AG08396 (cell line): ENCODE data around the gene MLST8.

Source experiments
- DNase-seq: peaks from one replicate; pipeline ENCODE4 v3.0.0; 2012; ENCODE audit warnings: low spot score, mixed read lengths

Gene MLST8

GRCh38 chr16:2205104-2205966 lies at the start of gene MLST8:
MLST8 (plus strand) TSS chr16:2205454; CDS start chr16:2206086, 632 bp downstream.
- DNase-seq = peak; percentile 100

DNA sequence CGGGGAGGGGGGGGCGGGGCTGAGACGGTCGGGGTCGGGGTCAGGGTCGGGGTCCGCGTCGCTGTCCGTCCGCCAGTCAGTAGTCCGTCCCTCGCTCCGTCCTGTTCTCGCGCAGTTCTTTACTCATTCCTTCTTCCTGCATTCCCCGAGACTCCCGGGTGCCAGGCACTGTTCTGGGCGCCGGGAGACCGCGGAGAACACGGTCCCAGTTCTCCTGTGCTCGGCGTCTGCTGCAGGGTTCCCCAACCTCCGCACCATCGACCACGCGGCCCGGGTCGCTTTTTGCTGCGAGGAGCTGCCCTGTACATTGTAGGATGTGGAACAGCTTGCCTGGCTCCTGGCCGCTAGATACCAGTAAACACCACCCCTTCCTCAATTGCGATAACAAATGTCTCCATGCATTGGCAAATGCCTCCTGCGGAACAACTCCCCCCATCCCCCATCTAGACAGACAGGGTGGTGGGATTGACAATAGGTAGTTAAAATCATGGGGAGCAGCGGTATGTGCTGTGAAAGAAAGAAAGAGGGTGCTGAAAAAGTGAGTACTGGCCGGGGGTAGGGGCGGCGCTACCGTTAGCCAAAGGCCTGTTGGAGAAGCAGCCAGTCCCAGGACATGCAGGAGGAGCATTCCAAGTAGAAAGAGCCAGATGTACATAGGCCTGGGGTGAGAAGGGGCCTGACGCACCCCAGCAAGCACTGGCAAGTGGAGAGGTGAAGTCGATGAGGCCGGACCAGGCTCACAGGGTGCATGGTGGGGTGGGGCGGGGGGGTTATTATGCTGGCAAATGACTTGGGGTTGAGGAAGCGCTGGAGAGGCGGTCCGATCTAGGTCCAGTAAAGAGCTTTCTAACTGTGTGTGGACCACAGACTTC lies 49.0 kb upstream of the MLST8 start:
- DNase-seq = peak; percentile 72

DNA sequence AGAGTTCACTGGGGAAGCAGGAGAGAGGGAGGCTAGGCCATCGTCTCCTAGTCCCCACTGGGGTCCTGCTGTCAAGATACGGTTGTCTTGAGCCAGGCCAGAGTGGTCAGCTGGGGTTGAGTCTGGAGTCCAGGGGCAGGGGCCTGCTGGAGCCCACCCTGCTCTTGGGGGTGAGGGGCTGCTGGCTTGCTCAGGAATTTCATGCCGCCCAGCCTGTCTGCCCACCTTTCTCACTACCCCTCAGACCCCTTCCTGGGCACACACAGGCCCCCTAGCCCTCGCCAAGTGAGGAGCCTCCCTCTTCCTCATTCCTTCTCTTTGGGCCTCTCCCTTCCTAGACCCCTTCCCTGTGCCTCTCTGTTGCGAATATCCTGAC lies 48.4 kb upstream of the MLST8 start:
- no peak for DNase-seq

GRCh38 chr16:2157480-2158261 lies 47.6 kb upstream of the MLST8 start:
- peak; percentile 61 for DNase-seq

GRCh38 chr16:2158262-2158638 lies 47.0 kb upstream of the MLST8 start:
- no peak for DNase-seq

GRCh38 chr16:2159175-2159838 lies 45.9 kb upstream of the MLST8 start:
- DNase-seq = peak; percentile 80

DNA sequence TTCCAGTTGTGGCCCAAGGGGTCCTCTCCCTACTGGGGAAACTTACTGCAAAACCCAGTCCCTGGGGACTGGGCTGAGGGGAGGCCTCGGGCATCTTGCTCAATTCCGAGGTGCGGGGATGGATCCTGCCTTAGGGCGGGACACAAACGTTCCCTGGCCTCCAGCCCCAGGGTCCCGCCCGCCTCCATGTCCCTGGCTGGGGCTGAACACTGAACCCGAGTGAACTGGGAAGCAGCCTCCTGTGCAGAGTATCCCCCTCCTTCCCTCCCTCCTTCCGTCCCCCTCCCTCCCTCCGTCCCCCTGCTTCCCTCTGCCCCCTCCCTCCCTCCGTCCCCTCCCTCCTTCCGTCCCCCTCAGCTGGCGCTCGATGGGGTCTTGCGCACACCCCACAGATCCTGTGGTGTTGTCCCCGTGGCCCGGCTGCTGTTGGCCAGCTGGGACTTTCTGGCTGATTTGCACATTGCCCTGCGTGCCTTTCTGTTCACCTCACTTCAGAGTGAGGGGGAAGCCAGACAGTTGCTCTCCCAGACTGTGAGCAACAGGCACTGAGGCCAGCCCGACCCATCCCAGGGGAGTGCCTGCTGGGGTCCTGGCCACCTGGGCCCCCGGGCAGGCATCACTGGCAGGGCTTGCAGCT lies 44.2 kb upstream of the MLST8 start:
- DNase-seq = peak; percentile 77

- no peak for DNase-seq
Measured at GRCh38 chr16:2161911-2162310, 43.3 kb upstream of the MLST8 start.

- DNase-seq = no peak
Measured at GRCh38 chr16:2162676-2163118, 42.6 kb upstream of the MLST8 start.

- no peak for DNase-seq
Measured at GRCh38 chr16:2163211-2163881, 41.9 kb upstream of the MLST8 start.

DNA sequence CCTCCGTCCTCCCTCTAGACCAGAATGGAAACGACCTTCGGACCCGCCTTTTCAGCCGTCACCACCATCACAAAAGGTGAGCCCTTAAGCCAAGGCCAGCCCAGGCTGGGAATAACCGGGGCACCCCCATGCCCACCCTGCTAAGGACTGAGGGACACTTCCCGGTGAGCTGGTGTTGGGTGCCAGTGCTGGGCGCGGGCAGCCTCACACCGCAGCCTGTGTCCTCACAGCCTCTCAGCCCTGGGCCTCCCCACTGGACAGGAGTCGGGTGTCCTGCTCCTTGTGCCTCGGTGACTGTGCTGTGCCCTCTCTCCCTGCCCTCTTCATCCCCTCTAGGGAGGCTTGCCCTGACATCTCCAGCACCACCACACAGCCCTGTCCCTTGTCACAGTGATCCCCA lies 39.4 kb upstream of the MLST8 start:
- DNase-seq = no peak

- no peak for DNase-seq
Measured at GRCh38 chr16:2166263-2167067, 38.8 kb upstream of the MLST8 start.

GRCh38 chr16:2167068-2167638 lies 38.1 kb upstream of the MLST8 start:
- no peak for DNase-seq

DNA sequence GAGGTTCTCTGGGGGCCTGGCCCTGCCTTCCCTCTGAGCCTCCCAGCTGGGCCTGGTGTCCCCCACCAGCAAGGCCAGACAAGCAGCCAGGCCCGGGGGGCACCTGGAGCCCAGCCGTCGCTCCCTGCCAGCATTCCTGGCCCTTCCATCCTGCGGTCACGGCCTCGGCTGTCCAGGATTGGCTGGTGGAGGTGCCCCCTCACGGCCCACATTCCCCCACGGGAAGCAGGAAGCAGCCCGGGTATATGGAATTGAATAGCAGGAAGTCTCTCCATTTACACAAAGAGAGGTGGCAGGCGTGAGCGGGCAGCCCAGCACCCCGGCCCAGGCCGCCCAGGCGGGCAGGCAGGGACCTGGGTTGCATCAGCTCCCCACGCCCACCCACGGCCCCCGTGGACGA lies 35.2 kb upstream of the MLST8 start:
- no peak for DNase-seq

GRCh38 chr16:2170587-2171435 lies 34.4 kb upstream of the MLST8 start:
- no peak for DNase-seq

DNA sequence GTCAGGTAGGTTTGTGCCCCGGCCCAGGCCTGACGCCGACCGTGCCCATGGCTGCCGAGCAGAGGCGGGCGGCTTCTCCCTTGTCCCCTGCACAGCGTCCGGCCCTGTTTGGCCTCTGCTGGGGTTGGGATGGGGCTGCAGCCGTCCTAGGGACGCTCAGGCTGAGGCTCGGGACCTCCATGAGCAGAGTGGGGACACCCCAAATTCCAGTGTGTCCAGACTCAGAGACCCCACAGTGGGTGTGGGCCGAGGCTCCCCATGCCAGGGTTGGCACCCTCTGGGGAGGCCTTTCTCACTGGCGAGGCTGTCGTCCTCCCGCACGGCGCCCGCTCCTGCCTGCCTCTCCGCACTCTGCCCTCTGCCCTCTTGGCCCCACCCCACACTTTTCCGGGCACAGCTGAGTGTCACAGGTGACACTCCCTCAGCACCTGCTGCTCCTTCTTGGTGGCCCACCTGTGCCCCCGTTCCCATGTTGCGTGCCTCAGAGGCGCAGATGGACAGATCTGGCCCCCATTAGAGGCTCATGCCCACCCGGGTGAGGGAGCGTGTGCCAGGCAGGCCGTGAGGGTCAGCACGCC lies 33.6 kb upstream of the MLST8 start:
- DNase-seq = no peak

GRCh38 chr16:2172688-2173335 lies 32.4 kb upstream of the MLST8 start:
- DNase-seq = no peak

DNA sequence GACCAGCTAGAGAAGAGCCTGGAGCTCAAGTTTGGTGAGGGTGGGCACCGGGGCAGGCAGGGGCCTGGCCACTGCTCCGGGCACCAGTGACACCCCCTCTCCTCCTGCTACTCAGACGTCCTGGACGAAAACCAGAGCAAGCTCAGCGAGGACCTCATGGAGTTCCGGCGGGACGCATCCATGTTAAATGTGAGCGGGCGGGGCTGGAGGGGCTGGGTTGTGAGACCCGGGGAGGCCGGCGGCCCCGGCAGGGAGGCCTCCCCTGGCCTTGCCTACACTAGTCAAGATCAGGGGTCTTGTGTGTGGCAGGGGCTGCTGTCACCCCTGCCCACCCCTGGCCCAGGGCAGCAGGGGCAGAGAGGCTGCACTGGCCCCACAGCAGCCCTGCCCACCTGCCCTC lies 31.9 kb upstream of the MLST8 start:
- no peak for DNase-seq
